ENCODE results near the gene YKT6.
"Not testable (repeated sequence)": the region's sequence is repeated elsewhere in the genome, so short reads cannot be mapped to it uniquely, and the experiment has no call there.

YKT6 gene

DNA sequence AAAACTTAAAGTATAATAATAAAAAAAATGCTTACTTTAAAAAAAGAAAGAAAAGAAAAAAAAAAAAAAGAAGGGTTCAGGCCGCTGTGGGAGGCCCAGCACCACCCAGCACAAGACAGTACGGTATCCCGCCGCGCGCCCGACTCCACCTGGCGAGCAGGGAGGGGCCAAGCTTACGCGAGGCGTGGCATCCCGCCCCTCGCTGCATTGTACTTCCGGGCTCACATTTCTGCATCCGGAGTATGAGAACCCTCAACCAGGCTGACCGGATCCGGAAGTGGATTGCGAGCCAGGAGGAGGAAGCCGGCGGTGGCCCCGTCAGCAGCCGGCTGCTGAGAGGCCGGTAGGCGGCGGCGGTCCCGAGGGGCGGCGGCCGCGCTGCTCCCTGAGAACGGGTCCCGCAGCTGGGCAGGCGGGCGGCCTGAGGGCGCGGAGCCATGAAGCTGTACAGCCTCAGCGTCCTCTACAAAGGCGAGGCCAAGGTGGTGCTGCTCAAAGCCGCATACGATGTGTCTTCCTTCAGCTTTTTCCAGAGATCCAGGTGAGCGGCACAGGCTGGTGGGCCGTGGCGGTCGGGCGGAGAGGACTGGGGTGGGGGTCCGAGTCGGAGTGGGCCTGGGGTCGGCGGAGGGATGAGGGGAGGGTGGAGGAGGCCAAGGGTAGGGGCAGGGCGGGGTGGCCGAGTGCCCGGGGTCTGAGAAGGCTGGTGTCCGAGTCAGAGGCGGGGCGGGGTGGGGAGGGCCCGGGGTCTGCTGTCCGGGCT, at the start of gene YKT6:
Gene YKT6 (plus strand): TSS at position 280 of the 763 bp plus-strand sequence. CDS start 158 bp downstream, at position 438.
- DNase-seq: peak; percentile 93

DNA sequence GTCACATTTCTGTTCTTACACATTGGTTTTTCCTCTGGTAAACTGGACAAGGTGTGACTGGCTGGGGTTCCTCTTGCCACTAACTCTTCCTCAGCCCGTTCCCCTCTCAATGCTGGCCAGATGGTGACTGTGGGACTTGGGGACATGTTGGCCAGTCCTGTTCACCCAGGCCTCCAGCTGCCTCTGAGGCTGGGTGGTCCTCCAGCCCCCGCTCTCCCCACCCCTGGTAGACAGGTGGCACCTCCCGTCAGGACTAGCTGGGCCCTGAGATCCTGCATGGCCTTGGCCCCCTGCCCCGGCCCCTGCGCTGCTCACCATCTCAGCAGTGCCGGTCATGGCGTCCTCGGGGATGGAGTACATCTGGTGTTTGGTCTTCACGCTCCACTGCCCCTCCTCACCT, 48.8 kb upstream of the YKT6 start:
- DNase-seq: no peak

- DNase-seq: no peak
Measured at GRCh38 chr7:44152971-44153947, 47.5 kb upstream of the YKT6 start.

GRCh38 chr7:44153948-44154335, 46.8 kb upstream of the YKT6 start:
- no peak for DNase-seq

DNA sequence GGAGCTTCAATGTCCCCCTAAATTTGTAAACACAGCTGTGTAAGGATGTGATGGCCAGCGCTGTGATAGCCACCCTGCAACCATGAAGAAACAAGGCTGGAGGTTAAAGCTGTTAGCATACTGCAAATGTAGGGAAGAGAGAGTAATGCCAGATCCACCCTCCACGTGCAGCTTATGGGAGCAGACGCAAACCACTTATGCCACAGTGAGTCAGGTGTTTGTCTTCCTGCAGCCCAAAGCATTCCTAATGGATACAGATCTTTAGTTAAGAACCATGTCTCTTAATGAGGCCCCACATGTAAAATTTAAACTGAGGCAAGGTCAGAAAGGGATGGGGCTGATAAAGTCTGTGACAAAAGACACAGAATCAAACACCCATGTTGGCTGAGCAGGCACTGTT, 46.1 kb upstream of the YKT6 start:
- DNase-seq: no peak

- no peak for DNase-seq
Measured at GRCh38 chr7:44155191-44156185, 45.3 kb upstream of the YKT6 start.

- DNase-seq: no peak
Measured at GRCh38 chr7:44156453-44157010, 44.2 kb upstream of the YKT6 start.

DNA sequence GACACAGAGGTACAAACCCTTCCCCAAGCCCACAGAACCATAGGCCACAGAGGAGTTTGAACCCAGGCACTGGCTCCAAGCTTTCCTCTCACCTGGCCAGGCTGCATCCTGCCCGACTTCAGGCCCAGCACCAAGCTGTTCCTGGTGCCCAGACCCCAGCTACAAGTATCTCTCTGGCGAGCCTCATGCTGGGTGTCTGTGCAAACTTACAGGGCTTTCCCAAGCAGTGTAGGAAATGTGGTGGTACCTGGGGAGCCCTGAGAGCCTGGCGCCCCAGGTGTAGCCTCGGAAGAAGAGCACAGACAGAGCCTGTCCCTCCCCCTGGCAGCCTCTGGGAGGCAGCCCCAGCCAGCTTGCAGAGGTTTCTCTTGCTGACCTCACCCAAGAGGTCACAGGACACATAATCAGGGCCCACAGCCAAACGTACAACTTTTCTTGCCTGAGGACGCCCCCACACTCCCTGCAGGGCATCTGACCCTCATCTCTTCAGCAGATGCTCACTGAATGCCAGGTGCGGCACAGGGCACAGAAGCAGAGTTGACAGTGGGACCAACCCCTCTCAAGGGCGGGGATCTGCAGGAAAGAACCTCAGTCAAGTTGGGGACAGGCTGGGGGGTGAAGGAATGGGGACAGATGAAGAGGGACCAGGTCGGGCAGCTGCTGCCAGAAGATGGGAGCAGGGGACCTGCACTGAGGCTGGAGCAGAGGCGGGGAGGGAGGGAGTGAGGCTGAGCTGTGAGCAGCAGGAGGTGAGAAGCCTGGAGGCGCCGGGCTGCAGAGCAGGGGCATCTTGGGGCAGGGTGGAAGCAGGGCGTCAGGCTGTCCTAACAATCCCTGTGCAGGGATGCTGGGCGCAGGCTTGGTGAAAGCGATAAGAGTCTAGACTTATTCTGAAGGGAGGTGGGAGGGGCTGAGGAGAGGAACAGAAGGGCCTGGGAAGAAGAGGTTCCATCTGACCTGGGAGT, 43.4 kb upstream of the YKT6 start:
- DNase-seq: no peak

- DNase-seq: no peak
Measured at GRCh38 chr7:44158096-44158872, 42.5 kb upstream of the YKT6 start.

- DNase-seq: no peak
Measured at GRCh38 chr7:44158873-44159631, 41.7 kb upstream of the YKT6 start.

DNA sequence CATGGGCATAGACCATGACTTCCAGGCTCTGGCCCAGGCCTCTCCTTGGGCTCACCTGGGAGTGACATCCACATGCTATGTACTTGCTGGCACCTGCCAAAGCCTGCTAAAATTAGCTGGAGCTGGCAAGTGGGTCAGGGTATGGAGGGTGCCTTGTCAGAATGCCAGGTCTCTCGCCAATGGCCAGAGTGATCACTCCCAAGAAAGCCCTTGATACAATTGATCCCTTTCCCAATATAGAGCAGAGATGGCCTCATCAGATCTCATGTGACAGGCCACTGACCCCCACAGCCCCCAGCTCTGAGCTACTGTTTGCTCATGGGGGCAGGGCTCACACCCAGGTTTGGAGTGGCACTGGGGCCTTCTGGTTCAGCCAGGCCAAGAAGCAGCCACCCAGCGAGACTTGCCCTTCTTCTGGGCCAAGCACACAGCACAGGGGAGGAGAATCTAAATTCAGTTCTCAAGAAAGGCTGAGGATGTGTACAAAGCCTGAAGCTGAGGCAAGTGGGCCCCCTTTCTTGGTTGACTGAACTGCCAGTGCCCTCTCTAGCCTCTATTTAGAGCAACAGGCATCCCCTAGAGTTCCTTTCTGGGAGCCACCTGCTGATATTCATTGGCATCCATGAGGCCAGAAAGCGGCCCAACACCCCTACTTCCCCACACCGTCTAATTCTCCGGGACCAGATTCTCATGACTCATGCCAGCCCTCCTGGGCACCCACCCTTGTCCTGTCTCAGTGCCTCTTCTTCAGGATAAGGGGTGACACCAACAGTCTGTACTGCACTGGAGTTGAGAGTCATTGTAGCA, 40.8 kb upstream of the YKT6 start:
- DNase-seq: no peak

DNA sequence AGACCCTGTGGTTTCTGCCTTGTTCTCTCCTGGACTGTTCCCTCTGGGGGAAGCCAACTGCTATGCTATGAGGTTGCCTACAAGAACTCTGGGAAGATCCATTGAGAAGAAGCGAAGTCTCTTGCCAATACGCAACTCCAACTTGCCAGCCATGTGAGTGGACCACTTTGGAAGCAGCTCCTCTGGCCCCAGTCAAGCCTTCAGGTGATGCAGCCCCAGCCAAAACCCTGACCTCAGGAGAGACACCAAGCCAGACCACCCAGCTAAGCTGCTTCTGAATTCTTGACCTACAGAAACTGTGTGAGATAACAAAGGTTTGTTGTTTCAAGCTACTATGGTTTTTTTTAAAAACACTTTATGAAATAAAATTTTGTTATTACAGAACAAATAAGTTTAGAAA, 39.4 kb upstream of the YKT6 start:
- DNase-seq: no peak

GRCh38 chr7:44162179-44162578, 38.6 kb upstream of the YKT6 start:
- no peak for DNase-seq

GRCh38 chr7:44162785-44163395, 37.9 kb upstream of the YKT6 start:
- DNase-seq: no peak

GRCh38 chr7:44163591-44163990, 37.2 kb upstream of the YKT6 start:
- DNase-seq: no peak

- no peak for DNase-seq
Measured at GRCh38 chr7:44167920-44168319, 32.9 kb upstream of the YKT6 start.

GRCh38 chr7:44171901-44172300, 28.9 kb upstream of the YKT6 start:
- DNase-seq: not testable (repeated sequence)

GRCh38 chr7:44172352-44172751, 28.4 kb upstream of the YKT6 start:
- DNase-seq: no peak

All from NCI-H1105 treated with DMSO at 0.1 percent for 48 hours (cell line).